H9 (cell line): ENCODE data around the gene ZC3H12C. TPM values are rescaled to one million over a fixed set of nuclear protein-coding genes. Genes with fewer than 3 reads are reported as not detected.

ENCODE experiments used
- DNase-seq: peaks from one replicate; pipeline ENCODE4 v3.0.0-alpha.2; 2017
- H2AFZ ChIP-seq: one replicate; pipeline ENCODE4 v1.6.1; 2013; ENCODE audit warnings: mild to moderate bottlenecking, low read length, control low read depth, moderate library complexity
- H2AK5ac ChIP-seq: 2 replicates; pipeline ENCODE4 v1.6.1; 2013; ENCODE audit warnings: low read length, control low read depth, mixed read lengths; ENCODE audit not compliant: insufficient read length
- H2BK120ac ChIP-seq: one replicate; pipeline ENCODE4 v1.6.1; 2013; ENCODE audit warnings: low read depth, mild to moderate bottlenecking, low read length, control low read depth, inconsistent platforms; ENCODE audit not compliant: poor library complexity, severe bottlenecking
- H2BK12ac ChIP-seq: 2 replicates; pipeline ENCODE4 v1.6.1; 2013; ENCODE audit warnings: low read length, control low read depth, mixed read lengths, low read depth; ENCODE audit not compliant: insufficient read length
- H2BK15ac ChIP-seq: 2 replicates; pipeline ENCODE4 v1.6.1; 2013; ENCODE audit warnings: low read depth, low read length, control low read depth
- H2BK20ac ChIP-seq: one replicate; pipeline ENCODE4 v1.6.1; 2013; ENCODE audit warnings: low read depth, mild to moderate bottlenecking, low read length, control low read depth, inconsistent platforms; ENCODE audit not compliant: poor library complexity, severe bottlenecking
- H2BK5ac ChIP-seq: 2 replicates; pipeline ENCODE4 v1.6.1; 2013; ENCODE audit warnings: low read length, control low read depth, mixed read lengths; ENCODE audit not compliant: insufficient read length
- H3K14ac ChIP-seq: 2 replicates; pipeline ENCODE4 v1.6.1; 2013; ENCODE audit warnings: low read length, control low read depth; ENCODE audit not compliant: insufficient read depth
- H3K18ac ChIP-seq: 2 replicates; pipeline ENCODE4 v1.6.1; 2013; ENCODE audit warnings: low read depth, mild to moderate bottlenecking, mixed read lengths, low read length, control low read depth; ENCODE audit not compliant: insufficient read length
- H3K23ac ChIP-seq: 2 replicates; pipeline ENCODE4 v1.6.1; 2013; ENCODE audit warnings: low read length, control low read depth, mixed read lengths, low read depth; ENCODE audit not compliant: insufficient read length
- H3K23me2 ChIP-seq: 2 replicates; pipeline ENCODE4 v1.6.1; 2013; ENCODE audit warnings: low read depth, mild to moderate bottlenecking, mixed read lengths, low read length, control low read depth; ENCODE audit not compliant: insufficient read length, poor library complexity, severe bottlenecking
- H3K27ac ChIP-seq: 2 replicates; pipeline ENCODE4 v1.5.1; 2013; ENCODE audit warnings: low read length, control low read depth, mixed read lengths, low read depth; ENCODE audit not compliant: insufficient read length
- H3K27me3 ChIP-seq: 2 replicates; pipeline ENCODE4 v1.6.1; 2013; ENCODE audit warnings: low read length, control low read depth, inconsistent platforms; ENCODE audit not compliant: insufficient read depth
- H3K4ac ChIP-seq: 2 replicates; pipeline ENCODE4 v1.6.1; 2013; ENCODE audit warnings: low read depth, mild to moderate bottlenecking, control low read depth, inconsistent platforms, low read length, moderate library complexity
- H3K4me1 ChIP-seq: 2 replicates; pipeline ENCODE4 v1.6.1; 2013; ENCODE audit warnings: low read length, control low read depth, inconsistent platforms; ENCODE audit not compliant: insufficient read depth
- H3K4me2 ChIP-seq: 2 replicates; pipeline ENCODE4 v1.6.1; 2013; ENCODE audit warnings: low read length, control low read depth, mixed read lengths; ENCODE audit not compliant: insufficient read length, insufficient read depth
- H3K56ac ChIP-seq: 2 replicates; pipeline ENCODE4 v1.6.1; 2013; ENCODE audit warnings: low read depth, mild to moderate bottlenecking, mixed read lengths, low read length, control low read depth; ENCODE audit not compliant: insufficient read length
- H3K79me1 ChIP-seq: 2 replicates; pipeline ENCODE4 v1.6.1; 2013; ENCODE audit warnings: low read depth, mild to moderate bottlenecking, moderate library complexity, low read length, control low read depth, inconsistent platforms; ENCODE audit not compliant: insufficient read depth, poor library complexity, severe bottlenecking
- H3K79me2 ChIP-seq: 2 replicates; pipeline ENCODE4 v1.6.1; 2013; ENCODE audit warnings: low read length, control low read depth, inconsistent platforms; ENCODE audit not compliant: insufficient read depth
- H3K9ac ChIP-seq: 2 replicates; pipeline ENCODE4 v1.6.1; 2013; ENCODE audit warnings: low read length, control low read depth, mixed read lengths; ENCODE audit not compliant: insufficient read length; ENCODE audit errors: extremely low read depth
- H3K9me3 ChIP-seq: one replicate; pipeline ENCODE4 v1.6.1; 2013; ENCODE audit warnings: low read depth, low read length, inconsistent platforms; ENCODE audit not compliant: control insufficient read depth
- H3T11ph ChIP-seq: one replicate; pipeline ENCODE4 v1.6.1; 2013; ENCODE audit warnings: mild to moderate bottlenecking, low read length, control low read depth, inconsistent platforms
- H4K20me1 ChIP-seq: one replicate; pipeline ENCODE4 v1.6.1; 2013; ENCODE audit not compliant: control insufficient read depth, insufficient read length, insufficient read depth
- H4K5ac ChIP-seq: 2 replicates; pipeline ENCODE4 v1.6.1; 2013; ENCODE audit warnings: low read depth, mild to moderate bottlenecking, mixed read lengths, low read length, control low read depth; ENCODE audit not compliant: insufficient read length
- H4K8ac ChIP-seq: replicated peaks from 2 replicates; pipeline ENCODE4 v1.6.1; 2013; ENCODE audit warnings: low read length, control low read depth, mixed read lengths, low read depth; ENCODE audit not compliant: insufficient read length
- H4K91ac ChIP-seq: 2 replicates; pipeline ENCODE4 v1.6.1; 2013; ENCODE audit warnings: low read depth, mild to moderate bottlenecking, moderate library complexity, mixed read lengths, low read length, control low read depth; ENCODE audit not compliant: insufficient read length
- H3K27ac Mint-ChIP-seq, 3 experiments: 2 replicates in 2 of 3; 3 replicates in 1 of 3; pipeline ENCODE4 v1.8.0; 2020 to 2021; ENCODE audit warnings: mixed read lengths in 3 of 3, mild to moderate bottlenecking in 1 of 3, moderate library complexity in 1 of 3
- H3K27me3 Mint-ChIP-seq: 2 replicates; pipeline ENCODE4 v1.8.0; 2021; ENCODE audit warnings: low read depth, mild to moderate bottlenecking, moderate library complexity, mixed read lengths
- H3K36me3 Mint-ChIP-seq, 3 experiments: 2 replicates in 2 of 3; 3 replicates in 1 of 3; pipeline ENCODE4 v1.8.0; 2020 to 2021; ENCODE audit warnings: low read depth in 3 of 3, mixed read lengths in 3 of 3; ENCODE audit not compliant: insufficient read depth in 1 of 3
- H3K4me1 Mint-ChIP-seq, 2 experiments: 2 replicates each; pipeline ENCODE4 v1.8.0; 2020; ENCODE audit warnings: mixed read lengths in 2 of 2
- H3K4me3 Mint-ChIP-seq, 2 experiments: 2 replicates in 1 of 2; 3 replicates in 1 of 2; pipeline ENCODE4 v1.8.0; 2020 to 2021; ENCODE audit warnings: mild to moderate bottlenecking in 2 of 2, mixed read lengths in 2 of 2, moderate library complexity in 1 of 2
- H3K9me3 Mint-ChIP-seq, 2 experiments: 2 replicates in 1 of 2; 3 replicates in 1 of 2; pipeline ENCODE4 v1.8.0; 2020; ENCODE audit warnings: mild to moderate bottlenecking in 2 of 2, mixed read lengths in 2 of 2, moderate library complexity in 1 of 2
- CTCF ChIP-seq: fragments of 200-600 bp; sonication (generic); conservative IDR thresholded peaks from 3 replicates; pipeline ENCODE4 v1.8.0; 2021; ENCODE audit warnings: antibody characterized with exemption, mild to moderate bottlenecking
- WGBS: extraction: QIAGEN DNeasy Blood & Tissue Kit; methylation state at CpG from one replicate; pipeline ENCODE4 v1.1.7; 2013; ENCODE audit warnings: missing lambda C conversion rate, low lambda C conversion rate, mixed read lengths; ENCODE audit not compliant: insufficient read length; ENCODE audit errors: extremely low coverage; 5-methylcytosine and 5-hydroxymethylcytosine counted together
- total RNA-seq: library from RNA; stranded (reverse); gene quantifications from 2 replicates; pipeline ENCODE4 v1.2.1, GENCODE V29; 2021

The ZC3H12C gene
- total RNA-seq, 1 experiment from 2014 or later = 4.8 TPM

GRCh38 chr11:110200241-110200640 lies 107.0 kb downstream of the ZC3H12C start:
- WGBS = no CpG with 5 or more reads among the region's 6 CpGs
- Histone ChIP-seq H3K23ac (no peak overlapping the region), H2BK5ac (no peak overlapping the region), H4K20me1 (no peaks in the 10 kb centered on the region), H2AK5ac (no peak overlapping the region), H4K91ac (no peak overlapping the region), H3K27ac (no peak overlapping the region), H3K79me2 (no peaks in the 10 kb centered on the region), H3K4me1 (peaks cover 3% of the 10 kb centered on the region; the same call in 1 of the 2 replicates), H3K9ac (no peak overlapping the region), H3K4me2 (no peak overlapping the region), H3K79me1 (no peaks in the 10 kb centered on the region), H2BK15ac (no peak overlapping the region), H2BK12ac (no peak overlapping the region), H3K14ac (no peak overlapping the region), H3K27me3 (no peaks in the 10 kb centered on the region), H2BK120ac (no peak overlapping the region), H3T11ph (no peak overlapping the region), H4K8ac (no peak overlapping the region), H3K9me3 (no peaks in the 10 kb centered on the region), H3K18ac (no peak overlapping the region), H2BK20ac (no peak overlapping the region), H4K5ac (no peak overlapping the region), H2AFZ (no peak overlapping the region), H3K23me2 (no peaks in the 10 kb centered on the region), H3K56ac (no peak overlapping the region), H3K4ac (no peak overlapping the region)
- Mint-ChIP-seq H3K27me3 (no peaks in the 10 kb centered on the region), H3K36me3 (no peaks in the 10 kb centered on the region), H3K27ac (no peak overlapping the region), H3K4me1 (peaks cover 18 to 22% of the 10 kb centered on the region in 2 experiments), H3K4me3 (no peak overlapping the region; a peak in 1 of 5 replicates), H3K9me3 (no peaks in the 10 kb centered on the region; a peak in 1 of 5 replicates)
- TF ChIP-seq CTCF = no peak
- no peak for DNase-seq
